ENCODE measurements around the gene MPDZ. TPM values are rescaled to one million over a fixed set of nuclear protein-coding genes. Genes with fewer than 3 reads are reported as not detected.

Gene MPDZ, protein sequence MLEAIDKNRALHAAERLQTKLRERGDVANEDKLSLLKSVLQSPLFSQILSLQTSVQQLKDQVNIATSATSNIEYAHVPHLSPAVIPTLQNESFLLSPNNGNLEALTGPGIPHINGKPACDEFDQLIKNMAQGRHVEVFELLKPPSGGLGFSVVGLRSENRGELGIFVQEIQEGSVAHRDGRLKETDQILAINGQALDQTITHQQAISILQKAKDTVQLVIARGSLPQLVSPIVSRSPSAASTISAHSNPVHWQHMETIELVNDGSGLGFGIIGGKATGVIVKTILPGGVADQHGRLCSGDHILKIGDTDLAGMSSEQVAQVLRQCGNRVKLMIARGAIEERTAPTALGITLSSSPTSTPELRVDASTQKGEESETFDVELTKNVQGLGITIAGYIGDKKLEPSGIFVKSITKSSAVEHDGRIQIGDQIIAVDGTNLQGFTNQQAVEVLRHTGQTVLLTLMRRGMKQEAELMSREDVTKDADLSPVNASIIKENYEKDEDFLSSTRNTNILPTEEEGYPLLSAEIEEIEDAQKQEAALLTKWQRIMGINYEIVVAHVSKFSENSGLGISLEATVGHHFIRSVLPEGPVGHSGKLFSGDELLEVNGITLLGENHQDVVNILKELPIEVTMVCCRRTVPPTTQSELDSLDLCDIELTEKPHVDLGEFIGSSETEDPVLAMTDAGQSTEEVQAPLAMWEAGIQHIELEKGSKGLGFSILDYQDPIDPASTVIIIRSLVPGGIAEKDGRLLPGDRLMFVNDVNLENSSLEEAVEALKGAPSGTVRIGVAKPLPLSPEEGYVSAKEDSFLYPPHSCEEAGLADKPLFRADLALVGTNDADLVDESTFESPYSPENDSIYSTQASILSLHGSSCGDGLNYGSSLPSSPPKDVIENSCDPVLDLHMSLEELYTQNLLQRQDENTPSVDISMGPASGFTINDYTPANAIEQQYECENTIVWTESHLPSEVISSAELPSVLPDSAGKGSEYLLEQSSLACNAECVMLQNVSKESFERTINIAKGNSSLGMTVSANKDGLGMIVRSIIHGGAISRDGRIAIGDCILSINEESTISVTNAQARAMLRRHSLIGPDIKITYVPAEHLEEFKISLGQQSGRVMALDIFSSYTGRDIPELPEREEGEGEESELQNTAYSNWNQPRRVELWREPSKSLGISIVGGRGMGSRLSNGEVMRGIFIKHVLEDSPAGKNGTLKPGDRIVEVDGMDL (N-terminal part only)
- polyA plus RNA-seq (2013, experiment 1 of 2), result 53.4 TPM
- polyA plus RNA-seq (2013, experiment 2 of 2), result 50.1 TPM

DNA sequence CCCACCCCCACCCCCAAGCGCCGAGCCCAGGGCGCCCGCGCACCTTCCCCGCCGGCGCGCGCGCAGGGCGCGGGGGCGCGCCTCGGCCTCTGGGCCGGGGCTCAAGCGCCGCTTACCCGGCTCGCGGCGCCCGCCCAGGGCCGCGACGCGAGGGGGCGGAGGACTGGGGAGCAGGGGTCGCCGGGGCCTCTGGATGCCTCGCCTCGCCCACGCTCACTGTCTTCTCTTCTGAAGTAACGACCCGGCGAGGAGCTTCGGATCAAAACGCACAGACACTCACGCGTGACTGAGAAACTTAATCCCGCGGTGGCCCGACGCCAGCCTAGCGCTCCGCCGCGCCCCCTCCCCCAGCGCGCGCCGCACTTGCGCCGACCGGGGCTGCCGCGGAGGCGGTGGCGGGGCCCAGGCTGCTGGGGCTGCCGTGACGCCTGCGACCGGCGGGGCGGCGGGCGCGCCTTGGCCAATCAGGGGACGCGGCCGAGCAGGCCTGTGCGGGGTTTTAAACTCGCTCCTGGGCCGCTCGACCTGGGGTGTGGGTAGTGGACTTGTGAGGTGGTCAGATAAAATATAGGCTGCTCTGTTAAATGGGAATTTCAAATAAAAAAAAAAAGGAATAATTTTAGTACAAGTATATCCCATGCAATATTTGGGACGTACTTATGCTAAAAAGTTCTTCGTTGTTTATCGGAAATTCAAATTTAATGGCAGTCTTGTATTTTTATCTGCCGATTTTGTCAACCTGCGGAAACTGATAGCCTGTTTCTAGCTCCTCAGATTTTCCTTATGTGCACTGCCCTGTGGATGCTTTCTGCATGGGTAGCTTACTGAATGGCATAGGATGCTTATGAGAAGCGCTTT, at the start of gene MPDZ:
MPDZ (minus strand) TSS at position 409 of the 858 bp plus-strand sequence. CDS start 29,377 bp downstream, outside the sequence.
- peak within 1 kb of the TSS; percentile 98 for H3K27ac ChIP-seq (ENCODE audit: low read depth, low read length, severe bottlenecking)
- peaks cover 54% of the 10 kb centered on the region for H3K4me1 ChIP-seq (ENCODE audit: control insufficient read depth, insufficient read depth, low read length, poor library complexity, severe bottlenecking)
- H3K4me3 ChIP-seq (ENCODE audit: extremely low read depth, insufficient read depth, low read length, poor library complexity, severe bottlenecking), result peak within 1 kb of the TSS; percentile 72
- H3K36me3 ChIP-seq (ENCODE audit: control insufficient read depth, insufficient read depth, low read length), result peaks cover 5% of the 10 kb centered on the region
- WGBS, 2 experiments (ENCODE audit: insufficient coverage in 2 of 2), result 6 to 12% methylated on average over 41 to 72 of the region's 82 CpGs
- H3K9me3 ChIP-seq (ENCODE audit: control insufficient read depth, low read length), result peaks cover 4% of the 10 kb centered on the region

DNA sequence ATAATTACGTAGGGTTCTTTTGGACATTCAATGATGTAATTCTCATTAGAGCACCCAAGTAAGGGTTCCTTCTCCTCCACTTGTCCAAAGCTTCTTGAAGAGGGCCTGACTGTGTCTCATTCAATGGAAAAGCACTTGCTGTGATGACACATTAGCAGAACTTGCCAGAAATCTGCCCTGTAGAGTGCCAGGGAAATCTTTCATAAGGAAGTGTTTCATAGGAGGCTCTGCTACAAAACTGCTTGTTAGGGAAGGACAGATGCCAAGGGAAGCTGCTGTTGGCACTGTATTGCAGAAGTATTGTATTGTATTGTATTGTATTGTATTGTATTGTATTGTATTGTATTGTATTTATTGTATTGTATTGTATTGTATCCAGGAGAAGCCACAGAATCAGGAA, 45.5 kb upstream of the MPDZ start:
- H3K27ac ChIP-seq (ENCODE audit: low read depth, low read length, severe bottlenecking), result no peak overlapping the region
- no CpG with 5 or more reads among the region's 1 CpG for WGBS, 2 experiments (ENCODE audit: insufficient coverage in 2 of 2)
- no peaks in the 10 kb centered on the region for H3K36me3 ChIP-seq (ENCODE audit: control insufficient read depth, insufficient read depth, low read length)

DNA sequence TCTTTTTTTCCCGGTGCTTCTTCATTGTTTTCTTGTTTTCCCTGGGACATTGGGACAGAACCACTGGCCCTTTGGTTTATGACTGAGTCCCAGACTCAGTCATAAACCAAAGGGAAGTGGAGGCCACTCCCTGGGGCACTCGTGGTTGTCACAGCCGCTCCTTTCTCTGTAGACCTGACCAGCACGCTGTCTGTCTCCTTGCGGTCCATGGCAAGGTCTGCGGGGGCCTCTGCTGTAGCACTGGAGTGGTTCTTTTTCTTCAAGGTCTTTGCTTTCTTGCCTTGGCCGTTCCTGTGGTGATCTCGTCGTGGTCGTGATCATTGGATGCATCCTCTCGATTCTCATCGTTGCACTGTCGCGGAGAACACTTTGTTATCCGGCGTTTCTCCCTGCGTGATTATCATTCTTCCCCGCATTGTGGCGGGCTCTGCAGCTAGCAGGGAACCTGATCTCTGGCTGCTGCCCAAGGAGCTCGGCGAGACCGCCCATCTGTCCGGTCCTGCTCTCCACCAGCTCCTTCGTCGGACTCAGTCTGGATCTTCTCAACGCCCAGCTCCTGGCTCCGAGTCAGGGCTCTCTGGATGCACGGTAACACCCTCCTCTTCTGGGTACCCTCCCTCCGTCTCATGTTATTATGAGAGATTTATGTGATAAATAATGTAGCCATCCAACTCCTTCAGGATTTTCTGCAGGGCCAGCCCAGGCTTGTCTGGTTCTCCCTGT, 43.5 kb upstream of the MPDZ start:
- no peaks in the 10 kb centered on the region for H3K36me3 ChIP-seq (ENCODE audit: control insufficient read depth, insufficient read depth, low read length)
- 91 to 94% methylated on average over 21 to 25 of the region's 29 CpGs for WGBS, 2 experiments (ENCODE audit: insufficient coverage in 2 of 2)
- H3K4me3 ChIP-seq (ENCODE audit: extremely low read depth, insufficient read depth, low read length, poor library complexity, severe bottlenecking), result no peak overlapping the region
- no peaks in the 10 kb centered on the region for H3K4me1 ChIP-seq (ENCODE audit: control insufficient read depth, insufficient read depth, low read length, poor library complexity, severe bottlenecking)
- H3K27ac ChIP-seq (ENCODE audit: low read depth, low read length, severe bottlenecking), result no peak overlapping the region
- no peaks in the 10 kb centered on the region for H3K9me3 ChIP-seq (ENCODE audit: control insufficient read depth, low read length)

More for the DNA sequence above, 45.5 kb upstream of the MPDZ start:
- H3K4me3 ChIP-seq (ENCODE audit: extremely low read depth, insufficient read depth, low read length, poor library complexity, severe bottlenecking), result no peak overlapping the region
- no peaks in the 10 kb centered on the region for H3K4me1 ChIP-seq (ENCODE audit: control insufficient read depth, insufficient read depth, low read length, poor library complexity, severe bottlenecking)
- H3K9me3 ChIP-seq (ENCODE audit: control insufficient read depth, low read length), result no peaks in the 10 kb centered on the region

DNA sequence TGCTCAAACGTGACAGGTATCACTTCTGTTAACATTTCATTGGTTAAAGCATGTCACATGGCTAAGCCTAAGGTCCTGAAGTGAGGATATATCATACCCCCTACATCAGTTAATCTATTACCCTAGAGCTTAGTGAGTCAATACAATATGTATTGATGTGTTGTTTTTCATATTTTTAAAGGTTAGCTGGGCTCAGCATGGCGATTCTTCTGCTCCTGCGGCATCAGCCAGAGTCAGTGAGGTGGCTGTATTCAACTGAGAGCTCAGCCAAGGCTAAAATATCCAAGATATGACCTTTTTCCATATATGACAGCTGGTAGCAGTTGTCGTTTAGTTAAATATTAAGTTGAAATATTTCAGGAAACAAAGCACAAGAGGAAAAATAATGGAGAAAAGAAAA, 38.5 kb upstream of the MPDZ start:
- Histone ChIP-seq H3K36me3 (ENCODE audit: control insufficient read depth, insufficient read depth, low read length) (no peaks in the 10 kb centered on the region), H3K4me1 (ENCODE audit: control insufficient read depth, insufficient read depth, low read length, poor library complexity, severe bottlenecking) (no peaks in the 10 kb centered on the region), H3K9me3 (ENCODE audit: control insufficient read depth, low read length) (peaks cover 5% of the 10 kb centered on the region), H3K4me3 (ENCODE audit: extremely low read depth, insufficient read depth, low read length, poor library complexity, severe bottlenecking) (no peak overlapping the region), H3K27ac (ENCODE audit: low read depth, low read length, severe bottlenecking) (no peak overlapping the region)
- WGBS, 2 experiments (ENCODE audit: insufficient coverage in 2 of 2), result 96 to 100% methylated on average over 2 to 3 of the region's 4 CpGs

DNA sequence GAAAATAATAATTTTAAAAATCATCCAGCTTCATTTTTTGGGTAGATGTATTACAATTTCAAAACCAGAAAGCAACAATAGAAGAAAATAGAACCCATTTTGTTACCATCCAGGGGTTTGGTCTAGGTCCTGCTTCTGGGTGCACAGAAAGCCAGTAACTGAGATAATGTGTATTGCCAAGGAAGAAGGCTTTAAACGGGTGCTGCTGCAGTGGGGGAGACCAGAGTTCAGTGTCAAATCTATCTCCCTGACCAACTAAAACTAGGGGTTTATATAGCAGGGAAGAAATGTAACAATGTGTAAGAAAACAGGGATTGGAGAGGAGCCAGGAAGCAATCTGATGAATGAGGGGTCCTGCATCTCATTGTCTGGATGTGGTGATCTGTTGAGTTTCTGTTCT, 17.5 kb upstream of the MPDZ start:
- WGBS, 2 experiments (ENCODE audit: insufficient coverage in 2 of 2), result 78 to 100% methylated on average over 1 of the region's 1 CpG
- Histone ChIP-seq H3K27ac (ENCODE audit: low read depth, low read length, severe bottlenecking) (no peak overlapping the region), H3K36me3 (ENCODE audit: control insufficient read depth, insufficient read depth, low read length) (no peaks in the 10 kb centered on the region), H3K4me1 (ENCODE audit: control insufficient read depth, insufficient read depth, low read length, poor library complexity, severe bottlenecking) (no peaks in the 10 kb centered on the region), H3K9me3 (ENCODE audit: control insufficient read depth, low read length) (peaks cover 9% of the 10 kb centered on the region), H3K4me3 (ENCODE audit: extremely low read depth, insufficient read depth, low read length, poor library complexity, severe bottlenecking) (no peak overlapping the region)

DNA sequence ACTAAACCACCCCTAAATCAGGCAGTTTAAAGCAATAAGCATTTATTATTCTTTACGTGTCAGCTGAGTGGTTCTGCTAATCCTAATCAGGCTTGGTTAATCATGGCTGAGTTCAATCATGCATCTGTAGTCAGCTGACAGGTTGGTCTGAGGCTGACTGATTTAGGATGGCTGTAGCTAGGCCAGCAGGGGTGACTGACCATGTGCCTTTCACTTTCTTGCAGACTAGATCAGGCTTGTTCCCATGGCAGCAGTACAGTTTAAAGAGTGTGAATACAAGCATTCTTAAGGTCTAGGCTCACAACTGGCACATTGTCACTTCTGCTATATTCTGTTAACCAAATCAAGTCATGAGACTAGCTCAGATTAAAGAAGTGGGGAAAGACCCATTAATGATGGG, 16.1 kb upstream of the MPDZ start:
- Histone ChIP-seq H3K9me3 (ENCODE audit: control insufficient read depth, low read length) (peaks cover 9% of the 10 kb centered on the region), H3K4me3 (ENCODE audit: extremely low read depth, insufficient read depth, low read length, poor library complexity, severe bottlenecking) (no peak overlapping the region), H3K36me3 (ENCODE audit: control insufficient read depth, insufficient read depth, low read length) (no peaks in the 10 kb centered on the region), H3K4me1 (ENCODE audit: control insufficient read depth, insufficient read depth, low read length, poor library complexity, severe bottlenecking) (no peaks in the 10 kb centered on the region), H3K27ac (ENCODE audit: low read depth, low read length, severe bottlenecking) (no peak overlapping the region)
- 100% methylated on average over 1 of the region's 1 CpG; no CpG with 5 or more reads in 1 of the 2 experiments for WGBS, 2 experiments (ENCODE audit: insufficient coverage in 2 of 2)

DNA sequence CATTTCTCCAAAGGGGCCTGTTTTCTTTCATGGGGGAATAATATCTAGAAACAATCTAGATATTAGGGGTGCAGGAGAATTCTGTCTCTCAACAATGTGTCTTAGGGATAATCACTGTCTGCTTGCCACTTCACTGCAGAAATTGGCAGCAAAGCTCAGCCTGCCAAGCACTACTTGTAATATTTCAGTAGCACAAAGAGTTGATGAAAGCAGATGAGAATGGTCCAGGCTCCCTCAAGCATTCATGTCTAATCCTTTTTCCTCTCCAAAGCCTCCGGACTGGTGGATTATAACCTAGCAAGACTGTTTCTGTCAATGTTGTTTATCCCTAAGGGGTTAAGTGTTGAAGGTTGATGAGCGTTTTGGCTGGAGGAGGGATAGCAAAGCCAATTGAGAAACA, 13.3 kb upstream of the MPDZ start:
- H3K4me1 ChIP-seq (ENCODE audit: control insufficient read depth, insufficient read depth, low read length, poor library complexity, severe bottlenecking), result no peaks in the 10 kb centered on the region
- 80 to 88% methylated on average over 1 to 2 of the region's 2 CpGs for WGBS, 2 experiments (ENCODE audit: insufficient coverage in 2 of 2)
- no peak overlapping the region for H3K4me3 ChIP-seq (ENCODE audit: extremely low read depth, insufficient read depth, low read length, poor library complexity, severe bottlenecking)

DNA sequence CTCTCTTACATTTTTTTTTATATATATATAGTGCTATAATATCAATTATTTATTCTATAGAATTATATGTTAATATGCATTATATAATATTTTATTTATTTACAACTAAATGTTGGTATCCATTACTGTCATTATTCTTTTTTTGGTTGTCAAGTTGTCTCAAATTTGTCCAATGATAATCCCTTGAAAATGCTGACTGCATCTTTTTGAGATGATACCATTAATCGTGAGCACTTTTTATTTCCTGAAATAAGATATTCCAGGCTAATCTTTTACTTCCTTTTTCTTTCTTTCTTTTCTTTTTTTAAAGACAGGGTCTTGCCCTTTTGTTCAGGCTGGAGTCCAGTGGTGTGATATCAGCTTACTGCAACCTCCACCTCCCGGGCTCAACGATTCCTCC, 12.7 kb upstream of the MPDZ start:
- Histone ChIP-seq H3K4me1 (ENCODE audit: control insufficient read depth, insufficient read depth, low read length, poor library complexity, severe bottlenecking) (no peaks in the 10 kb centered on the region), H3K9me3 (ENCODE audit: control insufficient read depth, low read length) (peaks cover 9% of the 10 kb centered on the region), H3K27ac (ENCODE audit: low read depth, low read length, severe bottlenecking) (no peak overlapping the region), H3K36me3 (ENCODE audit: control insufficient read depth, insufficient read depth, low read length) (no peaks in the 10 kb centered on the region), H3K4me3 (ENCODE audit: extremely low read depth, insufficient read depth, low read length, poor library complexity, severe bottlenecking) (no peak overlapping the region)
- 100% methylated on average over 1 of the region's 3 CpGs; no CpG with 5 or more reads in 1 of the 2 experiments for WGBS, 2 experiments (ENCODE audit: insufficient coverage in 2 of 2)

More for the DNA sequence above, 13.3 kb upstream of the MPDZ start:
- no peak overlapping the region for H3K27ac ChIP-seq (ENCODE audit: low read depth, low read length, severe bottlenecking)
- peaks cover 9% of the 10 kb centered on the region for H3K9me3 ChIP-seq (ENCODE audit: control insufficient read depth, low read length)
- no peaks in the 10 kb centered on the region for H3K36me3 ChIP-seq (ENCODE audit: control insufficient read depth, insufficient read depth, low read length)

DNA sequence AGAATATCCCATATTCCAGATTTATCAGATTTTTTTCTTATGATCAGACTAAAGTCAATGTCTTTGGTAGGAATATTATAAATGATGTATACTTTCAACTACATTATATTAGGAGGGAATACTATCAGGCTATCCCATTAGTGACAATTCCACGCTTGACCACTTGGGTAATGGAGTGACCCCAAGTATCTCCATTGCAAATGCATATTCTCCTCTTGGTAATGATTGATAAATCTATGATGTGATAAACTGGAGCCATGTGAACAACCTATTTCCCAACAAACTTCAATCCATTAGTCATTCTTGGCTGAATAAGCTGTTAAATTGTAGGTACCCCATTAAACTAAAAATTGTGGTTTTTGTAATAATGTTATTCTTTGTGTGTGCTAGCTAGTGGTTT, 12.2 kb upstream of the MPDZ start:
- H3K9me3 ChIP-seq (ENCODE audit: control insufficient read depth, low read length), result peaks cover 5% of the 10 kb centered on the region
- H3K4me1 ChIP-seq (ENCODE audit: control insufficient read depth, insufficient read depth, low read length, poor library complexity, severe bottlenecking), result no peaks in the 10 kb centered on the region
- H3K4me3 ChIP-seq (ENCODE audit: extremely low read depth, insufficient read depth, low read length, poor library complexity, severe bottlenecking), result no peak overlapping the region
- no peak overlapping the region for H3K27ac ChIP-seq (ENCODE audit: low read depth, low read length, severe bottlenecking)
- WGBS, 2 experiments (ENCODE audit: insufficient coverage in 2 of 2), result no CpG with 5 or more reads among the region's 1 CpG
- no peaks in the 10 kb centered on the region for H3K36me3 ChIP-seq (ENCODE audit: control insufficient read depth, insufficient read depth, low read length)
